Activated T-cell treated with anti-CD3 and anti-CD28 coated beads for 24 hours (primary cell): ENCODE measurements around the gene METTL15.
"Not testable (repeated sequence)": the region's sequence is repeated elsewhere in the genome, so short reads cannot be mapped to it uniquely, and the experiment has no call there.

ENCODE experiments used
- DNase-seq: peaks from one replicate; pipeline ENCODE4 v3.0.0-alpha.2; 2020; ENCODE audit warnings: low read depth

The METTL15 gene

DNA sequence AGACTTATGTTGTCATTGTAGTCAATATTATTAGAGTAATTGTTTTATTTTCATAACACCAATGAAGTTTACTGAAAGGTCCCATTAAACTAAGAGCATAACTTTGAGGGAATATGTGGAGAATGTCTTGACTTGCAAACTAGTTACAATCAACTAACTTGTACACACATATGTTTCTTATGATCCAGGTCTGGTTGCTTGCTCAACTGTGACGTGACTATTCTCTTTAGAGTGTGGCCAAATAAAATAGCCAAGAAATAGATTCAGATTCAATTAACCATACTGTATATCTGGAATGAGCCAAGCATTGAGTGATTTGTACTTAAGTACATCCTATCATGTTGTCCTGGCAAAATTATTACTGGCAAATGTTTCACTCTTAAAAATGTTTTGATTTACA, 101.7 kb downstream of the METTL15 start:
- DNase-seq: no peak

DNA sequence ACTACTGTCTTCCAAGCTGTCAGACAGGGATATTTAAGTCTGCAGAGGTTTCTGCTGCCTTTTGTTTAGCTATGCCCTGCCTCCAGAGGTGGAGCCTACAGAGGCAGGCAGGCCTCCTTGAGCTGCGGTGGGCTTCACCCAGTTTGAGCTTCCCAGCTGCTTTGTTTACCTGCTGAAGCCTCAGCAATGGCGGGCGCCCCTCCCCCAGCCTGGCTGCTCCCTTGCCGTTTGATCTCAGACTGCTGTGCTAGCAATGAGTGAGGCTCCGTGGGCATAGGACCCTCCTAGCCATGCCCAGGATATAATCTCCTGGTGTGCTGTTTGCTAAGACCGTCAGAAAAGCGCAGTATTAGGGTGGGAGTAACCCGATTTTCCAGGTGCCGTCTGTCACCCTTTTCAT, 113.9 kb downstream of the METTL15 start:
- not testable (repeated sequence) for DNase-seq

DNA sequence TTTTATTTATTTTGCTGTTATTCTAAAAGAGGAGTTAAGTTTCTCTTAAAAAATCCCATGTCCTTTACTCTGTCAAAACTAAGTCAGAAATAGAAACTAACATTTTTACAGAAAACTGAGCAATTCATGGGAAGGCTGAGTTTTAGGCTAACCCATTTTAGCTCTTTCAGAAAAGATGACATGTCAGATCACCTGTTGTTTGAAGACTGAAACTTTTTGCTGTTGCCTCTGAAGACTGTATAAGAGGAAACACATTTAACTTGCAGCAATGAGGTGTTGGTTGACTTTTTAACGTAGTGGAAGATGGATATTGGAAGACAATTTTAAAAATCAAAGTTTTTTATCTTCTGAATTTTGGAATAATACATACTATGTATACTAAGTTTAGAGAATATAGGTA, 115.4 kb downstream of the METTL15 start:
- DNase-seq: no peak

DNA sequence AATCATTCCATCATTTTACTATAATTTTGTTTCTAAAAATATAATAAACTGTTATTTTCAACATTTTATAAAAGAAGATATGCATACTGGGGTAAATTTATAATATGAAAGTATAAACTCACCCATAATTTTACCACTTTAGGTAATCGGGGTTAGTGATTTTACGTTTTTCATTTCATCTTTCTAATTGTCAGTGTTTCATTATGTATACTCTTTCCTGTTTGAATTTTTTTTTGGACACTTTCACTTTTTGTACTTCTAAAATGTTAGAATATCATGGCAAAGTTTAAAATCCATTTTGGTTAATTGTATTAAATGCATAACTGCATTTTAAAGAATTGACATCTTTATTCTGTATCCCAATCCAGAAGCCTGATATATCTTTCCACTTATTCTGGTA, 115.8 kb downstream of the METTL15 start:
- no peak for DNase-seq

DNA sequence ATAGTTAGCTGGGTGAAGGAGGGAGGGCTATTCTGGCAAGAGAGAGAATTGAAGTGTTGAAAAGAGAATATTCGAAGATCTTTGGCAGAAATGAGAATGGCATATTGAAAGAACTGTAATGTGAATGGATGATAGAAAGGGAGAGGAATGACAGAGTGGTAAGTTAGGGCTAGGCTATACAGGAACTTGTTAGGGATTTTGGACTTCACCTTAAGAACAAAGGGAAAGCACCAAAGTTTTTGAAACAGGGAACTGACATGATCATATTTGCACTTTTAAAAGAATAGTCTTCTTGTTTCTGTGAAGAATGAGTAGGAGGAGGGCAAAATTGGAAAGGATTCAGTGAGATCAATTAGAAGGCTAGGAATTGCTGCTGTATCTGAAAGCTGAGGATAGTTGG, 119.3 kb downstream of the METTL15 start:
- no peak for DNase-seq

DNA sequence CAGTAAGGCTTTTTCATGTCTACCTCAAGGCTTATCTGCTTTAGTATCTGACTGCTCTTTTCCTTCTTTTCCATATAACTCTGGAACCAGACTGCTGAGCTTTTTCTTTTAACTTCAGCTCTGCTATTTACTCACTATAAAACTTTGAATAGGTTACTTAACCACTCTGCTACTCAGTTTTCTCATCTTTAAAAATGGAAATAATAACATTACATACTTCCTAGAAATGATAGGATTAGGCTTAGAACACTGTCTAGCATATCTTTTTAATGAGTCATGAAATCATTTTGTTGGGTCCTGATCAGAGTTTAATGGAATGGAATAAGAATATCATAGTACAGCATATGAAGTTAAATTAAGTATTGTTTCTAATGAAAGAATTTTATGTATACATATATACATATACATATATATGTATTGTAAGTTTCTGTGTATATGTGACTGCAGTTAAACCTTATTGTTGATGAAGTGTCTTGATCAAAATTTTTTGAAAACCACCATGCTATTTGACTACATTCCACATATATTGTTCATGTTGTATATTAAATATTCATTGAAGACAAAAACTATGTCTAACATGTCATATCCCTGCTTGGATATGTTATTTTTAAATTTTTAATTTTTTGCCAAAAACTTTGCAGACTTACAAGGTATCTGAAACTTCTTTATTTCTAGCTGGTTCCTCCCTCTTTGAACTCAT, 120.2 kb downstream of the METTL15 start:
- DNase-seq: no peak

DNA sequence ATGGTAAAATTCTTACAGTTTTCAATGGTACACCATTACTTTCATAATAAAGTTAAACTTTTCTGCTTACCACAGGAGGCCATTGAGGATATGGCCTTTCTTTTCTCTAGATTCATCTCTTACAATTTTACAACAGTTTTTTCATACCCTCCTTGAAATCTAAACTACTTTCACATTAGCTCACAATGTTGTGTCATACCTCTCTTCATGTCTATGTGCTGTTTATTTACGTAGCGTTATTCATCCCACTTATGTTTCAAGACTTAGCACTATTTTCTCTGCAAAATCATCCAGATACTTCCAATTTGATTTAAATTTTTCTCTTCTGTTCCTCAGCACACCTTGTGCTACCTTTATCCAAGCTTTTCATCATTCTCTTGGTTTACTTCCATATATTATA, 123.3 kb downstream of the METTL15 start:
- DNase-seq: no peak

DNA sequence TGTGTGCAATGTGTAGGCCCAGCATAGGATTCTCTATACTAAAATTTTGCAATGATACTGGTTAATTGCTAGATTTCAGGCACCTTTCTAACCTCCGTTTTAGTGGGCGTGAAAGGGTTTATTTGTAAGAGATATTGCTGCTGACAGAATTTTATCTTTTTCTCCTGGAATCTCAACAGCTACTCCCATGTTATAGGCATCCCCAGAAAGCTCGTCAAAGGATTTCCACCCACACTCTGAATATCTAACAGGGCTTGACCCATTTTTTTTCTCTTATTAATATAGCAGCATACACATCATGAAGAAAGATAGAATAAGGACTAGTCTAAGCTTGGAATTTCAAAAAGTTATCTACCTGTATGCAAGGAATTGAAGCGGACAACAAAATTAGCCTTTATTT, 124.5 kb downstream of the METTL15 start:
- no peak for DNase-seq

DNA sequence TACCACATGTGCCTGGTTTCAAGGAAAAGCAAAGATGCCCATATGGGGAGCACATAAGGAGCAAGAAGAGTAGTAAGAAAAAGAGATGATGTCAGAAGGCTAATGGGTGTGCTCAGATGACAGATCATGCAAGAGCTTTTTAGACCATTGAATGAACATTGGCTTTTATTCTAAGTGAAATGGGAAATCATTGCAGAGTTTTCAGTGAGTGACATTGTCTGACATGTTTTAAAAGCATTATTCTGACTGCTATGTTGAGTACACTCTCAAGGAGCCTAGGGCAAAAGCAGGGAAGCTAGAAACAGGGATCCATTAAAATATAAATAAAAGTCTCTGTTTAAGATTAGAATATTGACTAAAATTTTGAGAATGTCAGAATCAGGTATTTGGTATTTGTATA, 133.6 kb downstream of the METTL15 start:
- no peak for DNase-seq

DNA sequence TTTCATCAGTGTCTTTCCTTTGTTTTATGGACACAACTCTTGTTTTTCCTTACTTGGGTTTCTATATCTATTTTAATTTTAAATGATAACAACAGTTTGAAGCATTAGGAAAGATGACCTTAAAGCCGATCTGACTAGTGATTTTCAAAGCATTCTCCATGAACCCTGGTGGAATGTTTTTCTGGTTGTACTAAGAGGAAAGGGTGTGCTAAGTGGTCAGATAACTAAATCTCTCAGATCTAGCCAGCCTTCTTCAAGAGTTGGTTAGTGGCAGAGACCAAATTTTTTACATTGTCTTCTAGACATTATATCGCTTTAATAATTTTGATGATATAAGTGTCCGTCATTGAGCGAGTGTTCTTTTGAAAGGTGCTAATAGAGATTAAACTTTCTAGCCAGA, 134.4 kb downstream of the METTL15 start:
- no peak for DNase-seq

DNA sequence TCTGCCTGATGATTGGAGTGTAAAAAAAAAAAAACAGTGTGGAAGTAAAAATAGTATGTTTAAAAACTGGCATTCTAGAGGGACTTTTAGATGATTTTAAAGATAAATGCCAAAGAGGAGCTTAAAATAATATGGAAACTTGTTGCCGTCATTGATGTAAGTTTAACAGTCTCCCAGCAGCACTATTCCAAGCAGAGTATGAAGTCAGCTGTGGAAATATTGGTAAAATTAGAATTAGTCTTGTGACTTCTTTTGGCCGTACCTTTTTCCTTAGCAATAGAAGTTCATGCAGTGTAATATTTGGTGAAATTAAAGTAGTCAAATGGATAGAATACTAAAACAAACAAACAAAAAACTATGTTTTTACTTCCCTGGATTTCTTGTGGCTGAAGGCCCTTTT, 134.9 kb downstream of the METTL15 start:
- no peak for DNase-seq

DNA sequence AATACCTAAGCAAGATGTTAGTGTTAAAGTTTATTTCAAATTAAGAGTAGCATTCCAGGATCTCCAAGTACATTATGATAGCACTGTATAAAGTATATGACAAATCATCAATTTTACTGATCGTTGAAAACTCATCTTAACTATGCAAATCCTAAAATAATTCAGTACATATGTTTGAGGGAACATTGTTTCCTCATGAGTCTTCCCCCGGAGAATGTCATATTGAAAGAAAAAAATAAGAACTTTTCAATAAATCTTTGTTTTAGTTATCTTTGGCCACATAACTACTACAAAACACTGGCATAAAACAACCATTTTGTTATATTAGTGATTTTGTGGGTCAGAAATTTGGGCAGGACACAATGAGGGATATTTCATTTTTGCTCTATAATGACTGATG, 135.4 kb downstream of the METTL15 start:
- DNase-seq: no peak

DNA sequence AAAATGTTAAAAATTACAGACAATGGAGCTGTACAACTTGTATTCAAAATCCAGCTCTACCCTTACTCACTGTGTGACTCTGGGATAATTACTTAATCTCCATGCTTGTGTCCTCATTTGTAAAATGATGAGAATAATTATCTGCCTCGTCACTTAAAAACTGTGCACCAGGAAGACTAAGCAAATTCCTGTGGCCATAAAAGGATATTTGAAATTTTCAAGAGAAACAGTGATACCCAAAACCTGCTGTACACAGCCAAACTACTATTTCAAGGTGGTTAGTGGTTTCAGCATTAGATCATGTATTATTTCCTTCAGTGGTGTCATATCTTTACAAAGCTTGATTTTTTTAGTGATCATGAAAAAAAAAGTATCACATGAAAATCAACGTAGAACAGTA, 136.9 kb downstream of the METTL15 start:
- no peak for DNase-seq

DNA sequence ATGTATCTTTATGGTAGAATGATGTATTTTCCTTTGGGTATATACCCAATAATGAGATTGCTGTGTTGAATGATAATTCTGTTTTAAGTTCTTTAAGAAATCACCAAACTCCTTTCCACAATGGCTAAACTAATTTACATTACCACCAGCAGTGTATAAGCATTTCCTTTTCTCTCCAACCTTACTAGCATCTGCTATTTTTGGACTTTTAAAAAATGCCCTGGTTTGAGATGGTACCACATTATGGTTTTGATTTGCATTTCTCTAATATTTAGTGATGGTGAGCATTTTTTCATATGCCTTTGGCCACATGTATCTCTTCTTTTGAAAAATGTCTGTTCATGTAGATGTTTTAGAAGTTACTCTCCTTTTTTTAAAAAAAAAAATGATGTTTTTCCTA, 142.0 kb downstream of the METTL15 start:
- no peak for DNase-seq

DNA sequence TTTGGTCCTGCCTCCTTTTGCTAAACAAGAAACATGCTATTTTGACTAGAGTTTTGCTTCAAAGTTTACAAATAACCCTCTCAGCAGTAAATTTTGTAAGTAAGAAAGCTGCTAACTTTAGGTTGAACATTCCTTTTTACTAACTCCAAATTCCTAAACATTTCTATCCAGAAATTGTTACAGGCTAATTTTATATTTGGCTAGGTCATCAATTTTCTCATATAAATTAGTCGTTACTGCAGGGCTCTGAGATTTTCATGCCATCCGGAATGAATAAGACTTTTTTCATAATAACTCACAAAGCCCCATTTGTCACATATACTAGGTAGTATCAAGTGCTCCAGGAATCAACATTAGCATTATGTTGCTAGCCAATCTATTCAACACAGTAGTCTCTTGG, 143.1 kb downstream of the METTL15 start:
- no peak for DNase-seq

DNA sequence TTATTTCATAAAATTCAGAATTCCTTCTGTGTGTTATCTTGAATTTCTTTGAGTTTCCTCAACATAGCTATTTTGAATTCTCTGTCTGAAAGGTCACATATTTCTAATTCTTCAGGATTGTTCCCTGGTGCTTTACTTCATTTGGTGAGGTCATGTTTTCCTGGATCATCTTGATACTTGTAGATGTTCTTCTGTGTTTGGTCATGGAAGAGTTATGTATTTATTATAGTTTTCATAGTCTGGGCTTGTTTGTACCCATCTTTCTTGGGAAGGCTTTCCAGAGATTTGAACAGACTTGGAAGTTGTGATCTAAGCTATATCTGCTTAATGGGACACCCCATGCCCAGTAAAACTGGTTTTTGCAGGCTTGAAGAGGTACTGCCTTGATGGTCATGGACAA, 149.6 kb downstream of the METTL15 start:
- DNase-seq: no peak

DNA sequence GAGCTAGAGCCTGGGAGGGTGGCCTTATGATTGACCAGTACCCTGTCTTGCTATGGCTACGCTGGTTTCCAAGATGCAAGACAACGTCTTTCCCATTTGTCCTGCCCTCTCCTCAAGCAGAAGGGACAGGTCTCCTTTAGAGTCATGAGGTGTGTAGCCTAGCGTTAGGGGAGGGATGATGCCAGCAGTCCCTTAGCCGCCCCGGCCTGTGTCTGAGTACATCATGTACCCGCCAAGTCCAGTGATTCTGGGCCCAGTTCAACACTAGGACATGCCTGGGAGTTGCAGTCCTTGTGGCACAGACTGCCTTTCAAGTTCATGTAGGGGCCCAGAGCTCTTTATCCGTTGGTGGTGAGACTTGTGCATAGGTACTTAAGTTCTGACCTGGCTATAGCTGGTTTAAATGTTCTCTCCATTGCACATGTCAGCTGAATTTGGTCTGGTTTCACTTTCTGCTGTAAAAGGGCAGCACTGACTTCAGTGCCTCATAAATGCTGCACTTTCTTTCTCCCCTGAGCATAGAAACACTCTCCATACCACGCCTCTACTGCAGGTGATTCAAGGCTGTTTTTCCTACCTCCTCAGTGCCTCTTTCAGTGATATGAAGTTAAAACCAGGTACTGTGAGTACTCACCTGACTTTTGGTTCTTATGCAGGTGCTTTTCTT, 151.1 kb downstream of the METTL15 start:
- DNase-seq: no peak

DNA sequence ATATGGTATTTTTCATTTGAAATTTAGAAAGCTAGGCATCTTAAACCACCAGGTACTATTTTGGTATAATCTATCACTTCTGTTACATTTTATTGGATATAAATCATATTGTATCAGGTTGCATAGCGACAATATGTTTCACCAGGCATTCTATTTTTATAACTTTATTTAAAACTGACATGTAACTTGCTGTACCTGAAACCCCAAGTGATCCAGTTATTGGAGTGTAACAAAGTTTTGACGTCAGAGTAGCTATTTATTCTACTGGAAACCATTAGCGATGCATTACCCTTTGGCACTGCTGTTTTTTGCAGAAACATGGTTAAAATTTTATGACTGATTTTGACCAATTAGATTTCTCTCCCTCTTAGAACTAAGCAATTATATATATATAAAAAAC, 160.7 kb downstream of the METTL15 start:
- DNase-seq: no peak

DNA sequence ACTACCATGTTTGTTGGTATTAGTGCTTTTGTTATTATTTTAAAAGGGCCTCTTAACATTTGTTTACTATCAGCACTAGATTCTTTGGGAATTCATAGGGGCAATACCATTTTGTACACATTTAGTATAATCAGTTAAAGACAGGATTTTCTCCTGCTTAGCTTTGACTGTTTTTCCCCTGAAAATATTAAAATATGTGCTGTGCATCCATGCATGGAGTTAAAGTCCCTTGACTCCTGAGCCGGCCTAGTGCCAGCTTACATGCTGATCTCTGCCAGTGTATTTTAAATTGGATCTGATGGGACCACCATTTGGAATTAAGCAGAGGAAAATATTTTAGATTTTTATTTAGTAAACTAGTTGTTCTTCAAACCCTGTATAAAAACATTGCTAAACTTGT, 161.4 kb downstream of the METTL15 start:
- no peak for DNase-seq

DNA sequence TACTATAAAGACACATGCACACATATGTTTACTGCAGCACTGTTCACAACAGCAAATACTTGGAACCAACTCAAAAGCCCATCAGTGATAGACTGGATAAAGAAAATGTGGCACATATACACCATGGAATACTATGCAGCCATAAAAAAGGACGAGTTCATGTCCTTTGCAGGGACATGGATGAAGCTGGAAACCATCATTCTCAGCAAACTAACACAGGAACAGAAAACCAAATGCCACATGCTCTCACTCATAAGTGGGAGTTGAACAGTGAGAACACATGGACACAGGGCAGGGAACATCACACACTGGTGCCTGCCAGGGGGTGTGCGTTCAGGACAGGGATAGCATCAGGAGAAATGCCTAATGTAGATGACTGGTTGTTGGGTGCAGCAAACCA, 164.1 kb downstream of the METTL15 start:
- DNase-seq: not testable (repeated sequence)

DNA sequence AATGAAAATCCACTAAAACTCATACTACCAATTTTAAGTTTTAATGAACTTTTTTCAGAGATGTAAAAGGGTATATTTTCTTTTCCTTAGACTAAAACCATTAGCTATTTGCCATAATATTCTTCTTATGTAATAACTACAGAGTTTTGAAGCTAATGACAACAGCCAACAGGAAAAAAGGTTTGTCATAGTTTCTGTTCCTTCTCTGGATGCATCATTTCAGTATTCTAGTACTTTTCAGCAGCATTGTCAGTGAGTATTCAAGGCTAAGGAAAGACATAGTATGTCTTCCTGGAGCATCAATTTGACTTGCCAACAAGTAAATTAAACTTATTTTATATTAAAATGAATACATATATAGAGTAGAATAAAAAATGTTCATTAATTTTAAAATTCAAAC, 166.0 kb downstream of the METTL15 start:
- DNase-seq: no peak

DNA sequence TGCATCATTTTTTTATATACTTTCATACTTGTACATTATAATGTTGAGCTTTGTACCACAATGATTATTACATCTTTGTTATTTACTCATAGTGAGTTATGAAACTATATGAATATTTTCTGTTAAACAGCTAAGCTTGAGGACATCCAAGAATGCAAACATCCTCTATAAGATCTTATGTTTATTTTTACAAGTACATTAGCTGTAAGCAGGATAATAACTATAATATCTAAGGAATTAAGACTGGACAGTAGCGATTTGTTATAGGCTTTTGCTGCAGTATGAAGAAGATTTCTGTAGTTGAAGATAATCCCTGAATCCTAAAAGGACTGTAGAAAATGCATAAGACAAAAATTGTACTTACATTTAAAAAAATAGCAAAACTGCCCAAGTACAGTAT, 176.0 kb downstream of the METTL15 start:
- no peak for DNase-seq

DNA sequence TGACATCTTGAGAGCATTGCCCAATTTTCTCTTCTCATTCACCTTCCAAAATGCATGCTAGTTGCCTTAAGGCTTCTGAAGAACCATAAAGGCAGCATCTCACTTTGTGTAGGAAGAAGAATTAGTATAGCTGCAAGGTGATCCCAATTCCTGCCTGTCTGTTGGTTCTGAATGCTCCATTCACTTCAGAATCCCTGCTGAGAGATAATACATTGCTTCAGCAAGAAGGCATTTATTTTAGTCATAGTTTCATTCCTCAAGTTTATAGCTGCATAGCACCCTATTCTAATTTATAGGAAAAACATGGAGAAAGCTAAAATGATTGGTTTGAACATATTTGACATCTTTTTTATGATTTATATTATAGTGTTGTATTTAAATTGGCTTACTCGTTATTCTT, 181.3 kb downstream of the METTL15 start:
- DNase-seq: no peak

DNA sequence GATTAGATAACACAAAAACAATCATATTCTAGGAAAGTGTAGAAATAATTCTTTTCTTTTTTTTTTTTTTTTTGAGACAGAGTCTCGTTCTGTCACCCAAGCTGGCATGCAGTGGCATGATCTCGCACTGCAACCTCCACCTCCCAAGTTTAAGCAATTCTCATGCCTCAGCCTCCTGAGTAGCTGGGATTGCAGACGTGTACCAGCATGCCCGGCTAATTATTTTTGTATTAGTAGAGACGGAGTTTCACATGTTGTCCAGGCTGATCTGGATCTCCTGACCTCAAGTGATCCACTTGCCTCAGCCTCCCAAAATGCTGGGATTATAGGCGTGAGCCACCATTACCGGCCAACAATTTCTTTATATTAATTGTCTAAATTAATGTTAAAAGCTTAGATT, 182.8 kb downstream of the METTL15 start:
- not testable (repeated sequence) for DNase-seq
